Gastroesophageal sphincter (tissue), 3 donors: ENCODE measurements around the gene ALG1.

Experiments
- POLR2A ChIP-seq, 2 donors: fragments of 450-650 bp; IDR thresholded peaks; one replicate each; pipeline ENCODE4 v1.6.1; 2017; ENCODE audit warnings: antibody characterized with exemption in 2 of 2, mild to moderate bottlenecking in 2 of 2, moderate library complexity in 1 of 2
- POLR2AphosphoS5 ChIP-seq: sonication (generic); formaldehyde crosslinking; IDR thresholded peaks from one replicate; pipeline ENCODE4 v1.6.1; 2017; ENCODE audit warnings: antibody characterized with exemption
- TF ChIP-seq, protein P1 (sequence below), 4 experiments: fragments of 200-600 bp in 2 of 4; fragments of 450-650 bp in 2 of 4; sonication (generic) in 1 of 4; IDR thresholded peaks; one replicate each; pipeline ENCODE4 v1.5.1; 2017 to 2019; ENCODE audit warnings: antibody characterized with exemption in 4 of 4, mild to moderate bottlenecking in 2 of 4, moderate library complexity in 2 of 4

DNA sequence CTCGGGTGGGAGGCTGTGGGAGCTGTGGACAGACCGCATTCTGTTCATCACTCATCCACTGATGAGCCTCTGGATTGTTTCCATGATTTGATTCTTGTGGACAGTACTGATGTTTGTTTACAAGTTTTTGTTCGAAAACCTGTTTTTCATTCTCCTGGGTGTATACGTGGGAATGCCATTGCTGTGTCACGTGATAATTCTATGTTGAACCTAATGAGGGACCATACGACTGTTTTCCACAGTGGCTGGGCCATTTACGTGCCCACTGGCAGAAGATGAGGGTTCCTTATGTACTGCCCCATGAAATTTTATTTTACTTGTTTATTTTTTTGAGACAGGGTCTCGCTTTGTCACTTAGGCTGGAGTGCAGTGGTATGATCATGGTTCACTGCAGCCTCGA, 2.6 kb upstream of the ALG1 start:
- no peak for TF ChIP-seq POLR2A (IDR thresholded peaks at IDR 0.05)
- TF ChIP-seq, protein P1, sequence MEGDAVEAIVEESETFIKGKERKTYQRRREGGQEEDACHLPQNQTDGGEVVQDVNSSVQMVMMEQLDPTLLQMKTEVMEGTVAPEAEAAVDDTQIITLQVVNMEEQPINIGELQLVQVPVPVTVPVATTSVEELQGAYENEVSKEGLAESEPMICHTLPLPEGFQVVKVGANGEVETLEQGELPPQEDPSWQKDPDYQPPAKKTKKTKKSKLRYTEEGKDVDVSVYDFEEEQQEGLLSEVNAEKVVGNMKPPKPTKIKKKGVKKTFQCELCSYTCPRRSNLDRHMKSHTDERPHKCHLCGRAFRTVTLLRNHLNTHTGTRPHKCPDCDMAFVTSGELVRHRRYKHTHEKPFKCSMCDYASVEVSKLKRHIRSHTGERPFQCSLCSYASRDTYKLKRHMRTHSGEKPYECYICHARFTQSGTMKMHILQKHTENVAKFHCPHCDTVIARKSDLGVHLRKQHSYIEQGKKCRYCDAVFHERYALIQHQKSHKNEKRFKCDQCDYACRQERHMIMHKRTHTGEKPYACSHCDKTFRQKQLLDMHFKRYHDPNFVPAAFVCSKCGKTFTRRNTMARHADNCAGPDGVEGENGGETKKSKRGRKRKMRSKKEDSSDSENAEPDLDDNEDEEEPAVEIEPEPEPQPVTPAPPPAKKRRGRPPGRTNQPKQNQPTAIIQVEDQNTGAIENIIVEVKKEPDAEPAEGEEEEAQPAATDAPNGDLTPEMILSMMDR (IDR thresholded peaks at IDR 0.05) = no peak
- no peak for TF ChIP-seq POLR2AphosphoS5
